HL-60/S4 (cell line): ENCODE measurements around the gene TUBB8.
"Not testable (repeated sequence)": the region's sequence is repeated elsewhere in the genome, so short reads cannot be mapped to it uniquely, and the experiment has no call there.

ENCODE experiments used
- in situ Hi-C: fragments of 300-500 bp; cut with MboI; formaldehyde crosslinking; loops from 2 replicates; pipeline ENCODE4 v1.14.3; 2022; ENCODE audit warnings: low sequenced_read_pairs

Gene TUBB8

GRCh38 chr10:48996-49395, at the start of gene TUBB8:
Gene TUBB8, minus strand, starts transcription at chr10:49296. Its CDS starts 58 bp downstream, at chr10:49238.
- in situ Hi-C loops = no loop called here

- in situ Hi-C loops = no loop called here
Measured at GRCh38 chr10:96466-96865, 47.4 kb upstream of the TUBB8 start.

GRCh38 chr10:95356-96115, 46.4 kb upstream of the TUBB8 start:
- in situ Hi-C loops = no loop called here

GRCh38 chr10:94613-95012, 45.5 kb upstream of the TUBB8 start:
- in situ Hi-C loops = no loop called here

GRCh38 chr10:92846-93245, 43.8 kb upstream of the TUBB8 start:
- in situ Hi-C loops = no loop called here

DNA sequence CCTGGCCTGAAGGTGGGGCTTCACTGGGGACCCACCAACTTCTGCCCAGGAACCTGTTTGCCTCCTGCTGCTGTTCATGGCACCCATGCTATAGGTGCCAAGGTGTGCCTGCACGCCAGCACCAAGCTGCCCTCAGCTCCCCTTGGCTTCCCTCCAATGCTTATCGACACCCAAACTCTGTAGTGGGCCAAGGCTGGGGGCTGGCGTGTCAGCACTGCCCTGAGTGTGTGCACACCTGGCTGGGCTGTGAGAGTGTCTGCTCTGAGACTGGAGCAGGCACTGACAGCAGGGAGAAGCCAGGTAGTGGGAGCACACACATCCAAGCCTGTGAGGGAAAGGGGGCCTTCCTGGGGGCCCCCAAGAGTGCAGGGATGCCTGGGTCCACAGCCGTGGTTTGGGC, 43.1 kb upstream of the TUBB8 start:
- in situ Hi-C loops = no loop called here

DNA sequence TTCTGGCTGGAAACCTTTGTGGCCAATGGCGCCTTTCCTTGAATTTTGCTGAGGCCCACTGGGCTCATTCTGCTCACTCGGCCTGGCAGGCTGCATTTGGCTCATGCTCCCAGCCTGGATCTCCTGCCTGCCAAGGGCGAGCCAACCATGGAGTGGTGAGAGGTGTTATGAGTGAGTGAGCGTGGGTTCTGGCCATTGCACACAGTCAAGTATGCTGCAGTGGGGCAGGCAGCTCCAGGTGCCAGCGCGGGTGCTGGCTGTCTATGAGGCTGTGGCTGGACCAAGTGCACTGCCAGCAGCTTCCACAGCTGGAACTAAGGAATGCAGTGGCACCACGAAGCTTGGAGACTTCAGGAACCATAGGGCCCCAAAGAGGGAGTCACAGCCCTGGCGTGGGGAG, 42.2 kb upstream of the TUBB8 start:
- in situ Hi-C loops = no loop called here

GRCh38 chr10:90161-90560, 41.1 kb upstream of the TUBB8 start:
- in situ Hi-C loops = no loop called here

GRCh38 chr10:89248-89647, 40.2 kb upstream of the TUBB8 start:
- in situ Hi-C loops = no loop called here

DNA sequence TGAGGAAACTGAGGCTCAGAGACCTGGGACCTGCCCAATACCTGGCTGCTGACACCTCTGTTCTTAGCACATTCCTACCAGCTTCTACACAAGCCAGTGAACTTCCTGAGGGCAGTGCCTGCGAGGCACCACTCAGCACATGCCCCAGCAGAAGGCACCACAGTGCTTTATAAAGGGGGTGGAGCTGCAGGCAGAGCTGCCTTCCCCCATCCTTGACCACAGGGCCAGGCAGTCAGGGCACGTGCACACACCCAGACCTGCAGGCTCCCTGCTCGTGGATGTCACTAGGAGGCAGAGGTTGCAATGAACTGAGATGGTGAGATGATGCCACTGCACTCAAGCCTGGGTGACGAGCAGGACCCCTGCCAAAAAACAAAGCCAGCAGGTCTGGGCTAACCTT, 39.2 kb upstream of the TUBB8 start:
- in situ Hi-C loops = no loop called here

DNA sequence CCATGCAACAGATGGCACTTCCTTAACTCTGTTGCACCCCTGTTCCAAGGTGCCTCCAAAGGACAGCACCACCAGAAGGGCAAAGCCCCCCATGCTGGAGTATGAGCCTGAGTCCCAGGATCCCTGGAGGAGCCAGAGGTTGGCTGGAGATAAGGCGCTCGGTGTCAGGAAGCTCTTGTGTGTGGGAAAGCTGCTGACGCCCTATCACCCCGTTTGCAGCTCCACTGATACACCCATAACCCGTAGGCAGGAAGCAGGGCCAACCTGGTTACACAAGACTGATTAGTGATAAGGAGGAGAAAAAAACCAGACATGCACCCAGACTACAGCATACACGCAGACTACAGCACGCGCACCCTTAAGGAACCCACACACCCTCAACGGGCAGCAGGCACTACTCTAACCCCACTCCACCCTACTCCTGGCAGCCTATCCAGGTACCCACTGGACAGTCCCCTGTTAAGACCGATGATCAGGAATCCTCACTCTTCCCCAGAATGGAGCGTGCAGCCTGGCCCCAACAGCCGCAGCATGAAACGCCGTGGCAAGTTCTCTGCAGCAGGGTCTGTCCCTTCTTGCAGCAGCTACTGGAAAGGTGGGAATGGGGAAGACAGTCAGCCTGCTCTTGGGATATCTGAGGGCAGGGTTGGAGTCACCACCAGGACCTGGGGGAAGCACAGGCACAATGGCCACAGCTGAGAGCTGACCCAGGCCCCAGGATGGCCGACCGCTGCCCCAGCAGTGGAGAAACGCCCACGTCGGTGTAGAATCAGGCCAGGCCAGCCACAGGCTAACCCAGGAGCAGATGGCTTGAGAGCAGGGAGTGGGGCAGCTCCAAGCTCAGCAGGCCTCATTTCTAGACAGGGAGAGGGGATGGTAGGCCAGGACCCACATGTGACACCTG, 38.3 kb upstream of the TUBB8 start:
- in situ Hi-C loops = no loop called here

DNA sequence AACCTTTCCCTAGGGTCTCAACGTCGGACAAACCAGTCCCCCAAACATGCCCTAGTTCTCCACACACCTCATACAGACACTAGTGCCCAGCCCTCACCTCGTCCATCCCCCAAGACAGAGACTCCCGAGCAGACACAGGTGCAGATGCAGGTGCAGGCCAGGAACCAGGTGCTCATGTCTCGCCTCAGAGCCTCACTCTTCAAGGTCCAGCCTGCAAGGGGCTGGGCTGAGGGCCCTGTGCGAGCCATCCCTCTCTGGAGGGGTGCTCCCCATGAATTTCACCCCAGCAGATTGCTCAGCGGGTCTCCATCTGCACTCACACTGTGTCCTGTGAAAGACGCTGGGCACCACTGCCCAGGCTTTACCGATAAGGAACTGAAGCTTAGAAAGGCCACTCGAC, 36.9 kb upstream of the TUBB8 start:
- in situ Hi-C loops = no loop called here

GRCh38 chr10:85044-85443, 35.9 kb upstream of the TUBB8 start:
- in situ Hi-C loops = no loop called here

GRCh38 chr10:83930-84530, 34.9 kb upstream of the TUBB8 start:
- in situ Hi-C loops = no loop called here

- in situ Hi-C loops = no loop called here
Measured at GRCh38 chr10:80477-81105, 31.5 kb upstream of the TUBB8 start.

GRCh38 chr10:79532-80215, 30.6 kb upstream of the TUBB8 start:
- in situ Hi-C loops = no loop called here

GRCh38 chr10:78556-78955, 29.5 kb upstream of the TUBB8 start:
- in situ Hi-C loops = no loop called here

DNA sequence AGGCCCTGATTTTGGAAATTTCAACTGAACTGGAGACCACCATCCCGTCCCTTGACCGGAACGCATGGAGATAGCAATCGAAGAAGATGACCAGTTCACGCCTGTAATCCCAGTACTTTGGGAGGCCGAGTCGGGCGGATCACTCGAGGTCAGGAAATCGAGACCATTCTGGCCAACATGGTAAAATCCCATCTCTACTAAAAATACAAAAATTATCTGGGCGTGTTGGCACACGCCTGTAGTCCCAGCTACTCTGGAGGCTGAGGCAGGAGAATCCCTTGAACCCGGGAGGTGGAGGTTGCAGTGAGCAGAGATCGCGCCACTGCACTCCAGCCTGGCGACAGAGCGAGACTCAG, 25.1 kb upstream of the TUBB8 start:
- in situ Hi-C loops = not testable (repeated sequence)

DNA sequence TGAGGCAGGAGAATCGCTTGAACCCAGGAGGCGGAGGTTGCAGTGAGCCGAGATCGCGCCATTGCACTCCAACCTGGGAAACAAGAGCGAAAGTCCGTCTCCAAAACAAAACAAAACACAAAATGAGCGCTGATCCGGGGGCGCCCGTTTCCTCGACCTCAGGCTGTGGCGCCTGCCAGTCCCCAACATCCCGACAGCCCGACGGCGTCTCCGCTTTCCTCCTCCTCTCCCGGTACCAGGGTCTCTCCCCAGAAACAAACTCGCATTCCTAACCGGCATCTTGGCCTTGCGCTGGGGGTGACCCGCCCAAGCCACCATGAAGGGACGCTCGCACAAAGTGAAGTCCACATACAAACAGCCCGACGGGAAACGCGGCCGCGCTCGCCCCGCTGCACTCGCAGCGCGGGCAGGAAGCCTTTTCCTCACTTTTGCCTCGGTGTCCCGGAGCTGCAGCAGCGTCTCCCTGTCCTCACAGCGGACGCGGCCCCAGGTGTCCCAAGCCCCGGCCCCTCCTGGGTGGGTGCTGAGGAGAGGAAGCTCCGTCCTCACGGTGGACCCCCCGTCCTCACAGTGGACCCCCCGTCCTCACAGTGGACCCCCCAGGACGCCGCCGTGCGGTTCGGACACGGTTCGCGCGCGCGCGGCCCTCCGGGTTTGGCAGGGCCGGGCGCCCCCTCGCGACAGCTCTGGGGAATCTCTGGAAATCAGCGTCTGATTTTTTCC, 24.6 kb upstream of the TUBB8 start:
- in situ Hi-C loops = not testable (repeated sequence)

- in situ Hi-C loops = not testable (repeated sequence)
Measured at GRCh38 chr10:68156-68555, 19.1 kb upstream of the TUBB8 start.
